Effector memory CD4-positive, alpha-beta T cell (primary cell): ENCODE results near the gene FSTL4.

Experiments
- DNase-seq, 3 donors: peaks; one replicate each; pipeline ENCODE4 v3.0.0-alpha.2; 2020
- H3K27ac ChIP-seq: 2 replicates; pipeline ENCODE4 v1.7.0; 2013; ENCODE audit warnings: mild to moderate bottlenecking, low read length, moderate library complexity; ENCODE audit not compliant: insufficient read depth, poor library complexity, severe bottlenecking
- H3K27me3 ChIP-seq: replicated peaks from 2 replicates; pipeline ENCODE4 v1.7.0; 2013; ENCODE audit warnings: mild to moderate bottlenecking, low read length; ENCODE audit not compliant: insufficient read depth, control insufficient read depth, poor library complexity, severe bottlenecking
- H3K36me3 ChIP-seq: 2 replicates; pipeline ENCODE4 v1.7.0; 2013; ENCODE audit warnings: mild to moderate bottlenecking, low read length, moderate library complexity; ENCODE audit not compliant: control insufficient read depth, insufficient read depth
- H3K4me1 ChIP-seq: 2 replicates; pipeline ENCODE4 v1.7.0; 2013; ENCODE audit warnings: low read length, mild to moderate bottlenecking; ENCODE audit not compliant: control insufficient read depth, insufficient read depth, poor library complexity, severe bottlenecking
- H3K4me3 ChIP-seq: 2 replicates; pipeline ENCODE4 v1.7.0; 2013; ENCODE audit warnings: low read length, low read depth, mild to moderate bottlenecking; ENCODE audit not compliant: insufficient read depth, poor library complexity, severe bottlenecking
- H3K9me3 ChIP-seq: 2 replicates; pipeline ENCODE4 v1.7.0; 2013; ENCODE audit warnings: mild to moderate bottlenecking, low read length, moderate library complexity; ENCODE audit not compliant: control insufficient read depth

The FSTL4 gene

GRCh38 chr5:133150909-133151544 is 461.3 kb downstream of the FSTL4 start:
- H3K36me3 ChIP-seq: no peaks in the 10 kb centered on the region
- H3K27me3 ChIP-seq: no peaks in the 10 kb centered on the region
- no peaks in the 10 kb centered on the region for H3K4me1 ChIP-seq
- DNase-seq: no peak
- no peaks in the 10 kb centered on the region for H3K9me3 ChIP-seq
- H3K27ac ChIP-seq: no peak overlapping the region
- H3K4me3 ChIP-seq: no peak overlapping the region

- no peak overlapping the region for H3K27ac ChIP-seq
- H3K4me1 ChIP-seq: no peaks in the 10 kb centered on the region
- no peak for DNase-seq
- H3K4me3 ChIP-seq: no peak overlapping the region
- no peaks in the 10 kb centered on the region for H3K9me3 ChIP-seq
- H3K36me3 ChIP-seq: no peaks in the 10 kb centered on the region
- H3K27me3 ChIP-seq: no peaks in the 10 kb centered on the region
Measured at GRCh38 chr5:133149345-133149744, 463.0 kb downstream of the FSTL4 start.

- Histone ChIP-seq H3K4me3 (no peak overlapping the region), H3K36me3 (no peaks in the 10 kb centered on the region), H3K4me1 (no peaks in the 10 kb centered on the region), H3K27me3 (no peaks in the 10 kb centered on the region), H3K9me3 (no peaks in the 10 kb centered on the region), H3K27ac (no peak overlapping the region)
- no peak for DNase-seq
Measured at GRCh38 chr5:133147815-133148567, 464.4 kb downstream of the FSTL4 start.

- H3K27me3 ChIP-seq: no peaks in the 10 kb centered on the region
- H3K9me3 ChIP-seq: no peaks in the 10 kb centered on the region
- DNase-seq: no peak
- no peaks in the 10 kb centered on the region for H3K36me3 ChIP-seq
- no peaks in the 10 kb centered on the region for H3K4me1 ChIP-seq
- no peak overlapping the region for H3K27ac ChIP-seq
- no peak overlapping the region for H3K4me3 ChIP-seq
Measured at GRCh38 chr5:133147411-133147810, 464.9 kb downstream of the FSTL4 start.
